Lower leg skin (tissue), 3 donors: ENCODE data around the gene CBFA2T3.

Experiments
- CTCF ChIP-seq, 3 donors: fragments of 450-650 bp; IDR thresholded peaks; one replicate each; pipeline ENCODE4 v1.5.1; 2016; ENCODE audit warnings: antibody characterized with exemption in 3 of 3, mild to moderate bottlenecking in 3 of 3, moderate library complexity in 2 of 3
- POLR2A ChIP-seq, 2 donors: fragments of 450-650 bp; IDR thresholded peaks; one replicate each; pipeline ENCODE4 v1.6.1; 2016 to 2017; ENCODE audit warnings: antibody characterized with exemption in 2 of 2, mild to moderate bottlenecking in 1 of 2, moderate library complexity in 1 of 2

GRCh38 chr16:88994695-88995094 is 17.7 kb upstream of the CBFA2T3 start:
- no peak for TF ChIP-seq POLR2A (IDR thresholded peaks at IDR 0.05)
- no peak for TF ChIP-seq CTCF (IDR thresholded peaks at IDR 0.05)
